Glomerular visceral epithelial cell (primary cell): Measurements from ENCODE around the gene PTGDR2.

ENCODE experiments used
- DNase-seq: peaks from one replicate; pipeline ENCODE4 v3.0.0-alpha.2; 2016; ENCODE audit errors: extremely low spot score

Gene PTGDR2

GRCh38 chr11:60855726-60856633 lies at the start of gene PTGDR2:
Gene PTGDR2 (minus strand): TSS chr11:60855950. CDS start chr11:60853722, 2,228 bp downstream.
- no peak for DNase-seq

GRCh38 chr11:60905047-60905446 lies 49.3 kb upstream of the PTGDR2 start:
- no peak for DNase-seq

DNA sequence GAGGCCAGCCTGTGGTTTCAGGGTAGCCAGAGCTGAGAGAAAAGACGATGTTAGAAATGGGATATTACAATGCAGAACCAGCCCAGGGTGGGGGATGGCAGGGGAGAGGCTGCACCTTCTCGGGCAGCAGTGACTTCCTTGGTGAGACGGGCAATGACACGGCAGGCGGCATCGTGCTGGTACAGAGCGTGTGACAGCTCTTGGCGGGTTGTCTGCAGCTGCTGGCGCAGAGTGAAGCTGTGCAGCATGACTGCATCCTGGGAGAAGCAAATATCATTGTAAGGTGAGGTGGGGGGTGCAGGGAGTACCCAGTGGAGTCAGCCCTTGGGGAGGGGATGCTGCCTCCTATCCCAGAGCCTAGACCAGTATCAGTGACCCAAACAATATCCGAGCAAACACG lies 46.9 kb upstream of the PTGDR2 start:
- no peak for DNase-seq

DNA sequence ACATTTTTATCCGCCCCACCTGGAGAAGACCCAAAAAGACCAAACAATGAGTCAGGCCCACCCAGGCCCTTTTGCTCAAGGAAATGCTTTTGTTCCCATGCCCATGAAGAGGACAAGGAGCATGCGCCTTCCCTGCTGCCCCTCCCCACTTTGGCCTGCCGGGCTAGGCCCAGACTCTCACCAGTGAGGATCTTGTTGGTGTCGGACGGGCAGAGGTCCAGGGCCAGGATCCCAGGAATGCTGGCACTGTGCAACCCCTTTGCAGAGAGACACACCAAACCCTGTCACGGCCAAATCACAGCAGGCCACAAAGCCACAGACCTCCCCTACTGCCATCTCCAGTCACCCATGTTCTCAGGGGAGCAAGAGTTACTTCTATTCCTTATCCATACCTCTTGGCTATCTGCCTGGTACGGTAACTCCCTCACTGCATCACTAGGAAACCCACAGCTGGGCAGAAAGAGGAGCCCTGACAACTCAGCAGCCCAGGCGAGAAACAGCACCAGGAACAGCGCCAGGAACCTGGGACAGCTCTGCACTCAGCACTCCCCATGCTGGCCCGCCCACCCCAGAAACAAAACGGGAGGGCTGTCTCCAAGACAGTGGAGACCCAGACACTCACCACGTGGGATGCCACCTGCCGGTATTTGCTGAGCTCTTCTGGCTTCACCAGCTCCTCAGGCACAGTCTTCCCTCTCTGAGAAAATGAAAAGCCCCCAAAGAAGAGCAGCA lies 45.1 kb upstream of the PTGDR2 start:
- no peak for DNase-seq

DNA sequence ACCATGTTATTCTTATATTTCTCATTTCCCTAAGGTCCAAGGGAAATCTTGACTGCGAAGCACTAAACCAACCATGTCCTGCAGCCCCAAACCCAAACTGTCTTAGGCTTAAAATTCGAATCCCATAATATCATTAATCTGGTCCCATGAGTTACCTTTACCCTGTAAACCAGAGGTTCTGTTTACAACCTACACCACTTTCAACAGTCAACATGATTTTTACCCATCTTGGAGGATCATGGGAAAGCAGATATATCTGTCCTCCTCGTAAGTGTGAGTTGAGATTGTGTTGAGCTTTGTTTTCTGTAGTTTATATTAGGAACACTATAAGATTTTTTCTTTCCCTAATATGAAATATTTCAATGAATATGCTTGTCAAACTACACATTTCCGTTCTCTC lies 44.2 kb upstream of the PTGDR2 start:
- DNase-seq = no peak

DNA sequence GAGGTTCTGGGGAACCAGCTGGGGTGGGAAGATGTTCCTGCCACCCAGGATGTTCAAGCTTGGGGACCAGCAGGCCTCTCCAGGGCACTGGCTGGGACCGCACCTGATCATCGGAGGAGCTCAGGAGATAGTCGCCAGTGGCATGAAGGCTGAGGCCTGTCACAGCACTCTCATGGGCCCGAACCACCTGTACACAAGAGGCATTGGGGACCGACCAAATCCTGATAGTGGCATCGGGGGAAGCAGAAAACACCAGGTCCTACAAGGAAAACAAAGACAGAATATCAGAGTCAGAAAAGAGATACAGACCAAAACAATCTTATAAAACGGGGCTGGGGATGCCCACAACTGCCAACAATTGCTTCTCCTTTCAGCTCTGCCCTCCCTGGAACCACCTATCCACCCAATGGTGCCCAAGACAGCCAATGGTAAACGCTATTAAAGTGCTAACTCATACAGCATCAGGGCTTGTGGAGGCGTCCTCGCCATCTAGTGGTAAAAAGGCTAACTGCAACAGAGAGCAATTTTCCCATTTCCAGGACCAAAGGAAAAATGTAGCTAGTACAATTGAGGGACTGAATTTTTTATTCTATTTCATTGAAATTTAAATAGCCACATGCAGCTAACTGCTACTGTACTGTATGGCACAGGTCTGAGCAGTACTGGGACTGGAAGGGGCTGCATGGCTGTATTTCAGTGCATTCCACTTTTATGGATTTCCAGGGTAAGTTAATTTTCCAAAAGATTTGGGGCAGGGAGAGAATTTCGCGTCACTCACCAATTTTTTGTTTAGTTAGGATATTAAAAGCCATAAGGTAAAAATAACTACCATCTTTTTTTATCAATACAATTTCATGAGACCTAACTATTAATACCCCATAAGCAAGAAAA lies 43.5 kb upstream of the PTGDR2 start:
- DNase-seq = peak; percentile 68

- DNase-seq = no peak
Observed at GRCh38 chr11:60897496-60897895, 41.7 kb upstream of the PTGDR2 start.

GRCh38 chr11:60895687-60896086 lies 39.9 kb upstream of the PTGDR2 start:
- DNase-seq = no peak

DNA sequence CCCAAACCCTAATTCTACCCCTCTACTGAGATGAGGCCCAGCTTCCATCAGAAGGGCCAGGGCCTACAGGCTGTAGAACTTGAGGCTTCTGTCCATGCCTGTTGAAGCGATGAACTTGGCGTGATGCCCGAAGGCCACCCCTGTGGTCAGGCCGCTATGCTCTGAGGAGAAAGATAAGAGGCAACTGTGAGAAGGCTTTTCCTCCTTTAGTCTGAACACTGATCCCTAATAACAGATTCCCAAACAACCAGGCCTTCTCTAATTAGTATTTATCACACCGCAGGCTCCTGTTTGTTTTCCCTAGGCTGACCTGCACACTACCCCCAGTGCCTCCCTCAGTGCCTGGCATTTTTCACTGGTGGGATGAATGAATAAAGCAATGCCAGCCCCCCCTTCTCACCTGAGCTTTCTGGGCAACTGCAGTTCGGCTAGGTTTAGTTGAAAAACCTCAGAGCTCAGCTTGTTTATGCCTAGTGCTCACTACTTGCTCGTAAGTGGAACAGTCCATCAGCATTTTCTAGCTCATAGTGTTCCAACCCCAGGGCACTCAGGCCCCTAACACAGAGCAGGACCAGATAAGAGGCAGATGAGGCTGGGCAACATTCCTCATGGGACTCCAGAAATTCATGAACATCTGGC lies 35.5 kb upstream of the PTGDR2 start:
- peak; percentile 46 for DNase-seq

- DNase-seq = no peak
Observed at GRCh38 chr11:60890696-60891095, 34.9 kb upstream of the PTGDR2 start.

GRCh38 chr11:60889869-60890311 lies 34.1 kb upstream of the PTGDR2 start:
- no peak for DNase-seq

- peak; percentile 67 for DNase-seq
Observed at GRCh38 chr11:60887556-60887955, 31.8 kb upstream of the PTGDR2 start.

DNA sequence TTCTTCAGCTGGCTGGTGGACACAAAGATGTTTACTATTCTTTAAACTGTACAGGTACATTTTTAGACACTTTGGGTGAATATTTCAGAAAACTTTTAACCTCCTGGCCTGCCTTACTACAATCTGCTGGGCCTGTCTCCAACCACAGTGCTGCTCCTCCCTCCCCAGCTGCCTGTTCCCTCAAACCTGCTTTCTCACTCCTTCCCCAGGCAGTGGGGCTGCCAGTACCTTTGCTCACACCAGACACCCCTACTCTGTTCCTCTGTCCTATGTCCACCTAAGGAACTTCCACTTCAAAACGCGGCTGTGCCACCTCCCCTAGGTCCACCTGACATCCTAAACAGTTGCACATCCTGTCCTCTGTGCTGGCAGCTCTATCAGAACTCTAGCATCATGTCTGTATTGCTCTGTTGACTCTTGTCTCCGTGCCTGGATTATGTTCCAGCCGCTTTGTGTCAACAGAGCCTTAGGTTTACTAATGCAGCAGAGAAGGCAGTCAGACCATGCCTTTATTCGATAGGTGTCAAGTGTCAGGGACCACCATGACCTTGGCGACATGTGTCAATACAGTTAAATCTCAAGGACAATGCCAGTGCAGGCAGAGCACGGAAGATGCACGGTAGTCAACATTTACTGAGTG lies 25.0 kb upstream of the PTGDR2 start:
- DNase-seq = no peak

DNA sequence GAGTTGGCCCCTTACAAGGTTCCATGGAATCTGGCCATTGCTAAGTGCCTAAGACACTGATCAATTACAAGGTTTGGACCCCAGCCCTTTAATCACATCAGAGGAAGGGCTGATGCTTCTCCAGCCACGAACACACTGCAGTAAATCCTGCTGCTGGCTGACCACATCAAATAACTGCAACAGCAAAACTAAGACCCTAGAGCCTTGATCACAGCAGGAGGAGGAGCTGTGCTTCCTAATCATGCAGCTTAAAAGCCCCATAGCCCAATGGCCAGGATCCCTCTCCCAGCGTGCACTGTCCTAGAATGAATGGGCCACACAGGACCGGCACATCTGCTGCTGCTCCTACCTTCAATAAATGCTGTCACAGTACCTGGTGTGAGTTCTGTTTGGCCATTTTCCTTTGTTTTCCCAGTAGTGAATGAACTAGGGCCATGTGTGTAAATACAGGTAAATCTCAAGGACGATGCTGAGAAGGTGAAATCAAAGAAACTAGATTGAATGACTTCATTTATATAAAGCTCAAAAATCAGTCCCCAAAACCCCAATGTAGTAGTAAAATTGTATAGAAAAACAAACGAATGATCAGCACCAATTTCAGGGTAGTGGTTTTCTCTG lies 24.3 kb upstream of the PTGDR2 start:
- no peak for DNase-seq

- DNase-seq = no peak
Observed at GRCh38 chr11:60879104-60879503, 23.4 kb upstream of the PTGDR2 start.

- no peak for DNase-seq
Observed at GRCh38 chr11:60878245-60879101, 22.7 kb upstream of the PTGDR2 start.

- no peak for DNase-seq
Observed at GRCh38 chr11:60876168-60876485, 20.4 kb upstream of the PTGDR2 start.

DNA sequence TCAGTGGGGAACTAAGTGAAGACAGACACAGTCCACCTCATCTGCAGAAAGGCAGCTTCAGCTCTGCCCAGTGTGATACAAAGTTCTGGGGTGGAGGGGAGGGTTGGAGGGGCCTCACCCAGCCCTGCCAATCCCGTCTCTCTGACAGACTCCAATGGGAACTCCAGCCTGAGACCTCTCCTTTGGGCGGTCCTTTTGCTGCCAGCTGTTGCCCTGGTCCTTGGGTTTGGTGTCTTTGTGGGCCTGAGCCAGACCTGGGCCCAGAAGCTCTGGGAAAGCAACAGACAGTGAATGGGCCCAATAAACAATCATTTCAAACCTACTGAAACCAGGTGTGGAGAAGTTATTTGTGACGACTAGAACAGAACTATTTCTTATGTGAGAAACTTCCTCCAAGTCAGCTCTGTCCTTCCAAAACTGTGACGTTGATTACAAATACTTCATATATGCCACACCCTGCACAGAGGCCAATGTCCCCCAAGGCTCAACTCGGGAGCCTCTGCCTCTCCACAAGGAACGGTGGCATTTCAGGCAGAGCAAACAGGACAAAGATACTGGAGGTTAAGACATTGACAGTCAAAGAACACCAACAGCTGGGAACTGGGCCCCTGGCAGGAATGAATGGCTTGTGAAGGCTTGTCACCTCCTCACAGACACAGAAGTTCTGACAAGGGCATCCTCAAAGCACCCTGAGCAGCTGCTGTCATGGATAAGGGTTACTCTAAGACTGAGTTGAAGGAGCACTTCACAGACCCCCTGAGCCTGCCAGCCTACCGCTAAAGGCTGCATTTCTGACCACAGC lies 19.8 kb upstream of the PTGDR2 start:
- DNase-seq = no peak
